Keratinocyte (primary cell): ENCODE results near the gene AGPAT3. TPM values are rescaled to one million over a fixed set of nuclear protein-coding genes. Genes with fewer than 3 reads are reported as not detected.

Experiments
- DNase-seq: peaks from one replicate; pipeline ENCODE4 v3.0.0-alpha.2; 2011; ENCODE audit warnings: low read depth, missing footprints, low spot score
- FAIRE-seq: peaks from 2 replicates; lab custom pipeline; 2011; peaks lifted over from hg19 to GRCh38; lab: Jason Lieb, UNC
- H2AFZ ChIP-seq: 2 replicates; pipeline ENCODE4 v1.6.0; 2012; ENCODE audit warnings: low read length, control low read depth, inconsistent platforms; ENCODE audit not compliant: control insufficient read depth
- H3K27ac ChIP-seq: 2 replicates; pipeline ENCODE4 v1.5.1; 2011; ENCODE audit warnings: low read length; ENCODE audit not compliant: control insufficient read depth, insufficient read depth
- H3K27me3 ChIP-seq: 3 replicates; pipeline ENCODE4 v1.6.0; 2011; ENCODE audit warnings: low read length; ENCODE audit not compliant: control insufficient read depth, insufficient read depth; ENCODE audit errors: extremely low read depth
- H3K36me3 ChIP-seq, 2 experiments: 2 replicates in 1 of 2; 3 replicates in 1 of 2; pipeline ENCODE4 v1.5.1; 2011; ENCODE audit warnings: low read length in 2 of 2, mild to moderate bottlenecking in 1 of 2; ENCODE audit not compliant: control insufficient read depth in 2 of 2, insufficient read depth in 2 of 2; ENCODE audit errors: extremely low read depth in 1 of 2
- H3K4me1 ChIP-seq: 3 replicates; pipeline ENCODE4 v1.5.1; 2011; ENCODE audit warnings: low read length; ENCODE audit not compliant: control insufficient read depth, insufficient read depth; ENCODE audit errors: extremely low read depth
- H3K4me2 ChIP-seq: 3 replicates; pipeline ENCODE4 v1.6.0; 2011; ENCODE audit warnings: low read depth, low read length; ENCODE audit not compliant: control insufficient read depth, insufficient read depth; ENCODE audit errors: extremely low read depth
- H3K4me3 ChIP-seq, 3 experiments: fragments of 200-600 bp in 1 of 3; sonication (generic) in 1 of 3; 2 replicates in 2 of 3; 3 replicates in 1 of 3; pipeline ENCODE4 v1.5.1; 2011 to 2016; ENCODE audit warnings: low read length in 3 of 3, mild to moderate bottlenecking in 3 of 3, control low read depth in 2 of 3, inconsistent platforms in 1 of 3, low read depth in 1 of 3, mixed read lengths in 1 of 3, mixed run types in 1 of 3, moderate library complexity in 1 of 3; ENCODE audit not compliant: control insufficient read depth in 2 of 3, insufficient read depth in 2 of 3; ENCODE audit errors: extremely low read depth in 1 of 3
- H3K79me2 ChIP-seq: 2 replicates; pipeline ENCODE4 v1.6.0; 2012; ENCODE audit warnings: low read length; ENCODE audit not compliant: control insufficient read depth, insufficient read depth
- H3K9ac ChIP-seq: 3 replicates; pipeline ENCODE4 v1.6.0; 2011; ENCODE audit warnings: low read length; ENCODE audit not compliant: control insufficient read depth, insufficient read depth; ENCODE audit errors: extremely low read depth
- H3K9me1 ChIP-seq: 3 replicates; pipeline ENCODE4 v1.6.0; 2011; ENCODE audit warnings: low read length; ENCODE audit not compliant: control insufficient read depth, insufficient read depth; ENCODE audit errors: extremely low read depth
- H3K9me3 ChIP-seq: 2 replicates; pipeline ENCODE4 v1.5.1; 2012; ENCODE audit warnings: low read depth, low read length; ENCODE audit not compliant: control insufficient read depth
- H4K20me1 ChIP-seq: 3 replicates; pipeline ENCODE4 v1.6.0; 2011; ENCODE audit warnings: low read length; ENCODE audit not compliant: control insufficient read depth, insufficient read depth; ENCODE audit errors: extremely low read depth
- EZH2 ChIP-seq: IDR thresholded peaks from one replicate; pipeline ENCODE4 v1.6.1; 2012; ENCODE audit warnings: inconsistent platforms, mild to moderate bottlenecking, low read length, moderate library complexity
- dilution Hi-C: fragments of 300-500 bp; cut with MboI; formaldehyde crosslinking; loops from one replicate; pipeline ENCODE4 v1.7.0; 2020; ENCODE audit warnings: low sequenced_read_pairs; ENCODE audit not compliant: extremely low pct_ligation_motif_present
- polyA plus RNA-seq, 5 experiments: library from polyadenylated mRNA; depleted of rRNA in 3 of 5; stranded (reverse) in 3 of 5; stranded (forward) in 1 of 5; unstranded in 1 of 5; fragments of >200 nt; gene quantifications; 1 replicate in 1 of 5; 2 replicates in 3 of 5; 3 replicates in 1 of 5; pipeline versions ENCODE4 v1.2.1 to v1.2.3, GENCODE V29; 2011 to 2012; ENCODE audit warnings: missing spikeins in 2 of 5, low read depth in 1 of 5, low replicate concordance in 1 of 5
- TF ChIP-seq, protein P1 (sequence below), 3 experiments: IDR thresholded peaks in 1 of 3; conservative IDR thresholded peaks in 1 of 3; optimal IDR thresholded peaks in 1 of 3; 2 replicates in 2 of 3; 3 replicates in 1 of 3; pipeline versions ENCODE3 to v1.5.1; 2011; ENCODE audit warnings: low read length in 3 of 3, mild to moderate bottlenecking in 3 of 3, moderate library complexity in 2 of 3, control low read depth in 1 of 3, inconsistent platforms in 1 of 3; ENCODE audit not compliant: insufficient read depth in 2 of 3; ENCODE audit errors: extremely low read depth in 1 of 3

The AGPAT3 gene
- polyA plus RNA-seq, 1 donor (not counting 4 experiments of a cell fraction or from before 2014, with no cell fraction given): 21.7 TPM

GRCh38 chr21:43993420-43993934, 128.5 kb downstream of the AGPAT3 start:
- no peak overlapping the region for H2AFZ ChIP-seq
- no peaks in the 10 kb centered on the region for H3K9me1 ChIP-seq
- no peak for TF ChIP-seq EZH2
- TF ChIP-seq, protein P1, sequence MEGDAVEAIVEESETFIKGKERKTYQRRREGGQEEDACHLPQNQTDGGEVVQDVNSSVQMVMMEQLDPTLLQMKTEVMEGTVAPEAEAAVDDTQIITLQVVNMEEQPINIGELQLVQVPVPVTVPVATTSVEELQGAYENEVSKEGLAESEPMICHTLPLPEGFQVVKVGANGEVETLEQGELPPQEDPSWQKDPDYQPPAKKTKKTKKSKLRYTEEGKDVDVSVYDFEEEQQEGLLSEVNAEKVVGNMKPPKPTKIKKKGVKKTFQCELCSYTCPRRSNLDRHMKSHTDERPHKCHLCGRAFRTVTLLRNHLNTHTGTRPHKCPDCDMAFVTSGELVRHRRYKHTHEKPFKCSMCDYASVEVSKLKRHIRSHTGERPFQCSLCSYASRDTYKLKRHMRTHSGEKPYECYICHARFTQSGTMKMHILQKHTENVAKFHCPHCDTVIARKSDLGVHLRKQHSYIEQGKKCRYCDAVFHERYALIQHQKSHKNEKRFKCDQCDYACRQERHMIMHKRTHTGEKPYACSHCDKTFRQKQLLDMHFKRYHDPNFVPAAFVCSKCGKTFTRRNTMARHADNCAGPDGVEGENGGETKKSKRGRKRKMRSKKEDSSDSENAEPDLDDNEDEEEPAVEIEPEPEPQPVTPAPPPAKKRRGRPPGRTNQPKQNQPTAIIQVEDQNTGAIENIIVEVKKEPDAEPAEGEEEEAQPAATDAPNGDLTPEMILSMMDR (optimal IDR thresholded peaks at IDR 0.05 in 1 of 3, IDR thresholded peaks at IDR 0.05 in 1 of 3, conservative IDR thresholded peaks at IDR 0.05 in 1 of 3; ENCODE audit: extremely low read depth in 1 of 3, insufficient read depth in 2 of 3, low read length in 3 of 3): no peak
- H3K27me3 ChIP-seq: peaks cover 14% of the 10 kb centered on the region
- no peaks in the 10 kb centered on the region for H3K9me3 ChIP-seq
- DNase-seq (no peak), FAIRE-seq (no peak)
- H3K79me2 ChIP-seq: no peaks in the 10 kb centered on the region
- H3K4me2 ChIP-seq: no peak overlapping the region
- H4K20me1 ChIP-seq: no peaks in the 10 kb centered on the region
- no peaks in the 10 kb centered on the region for H3K4me1 ChIP-seq
- no peak overlapping the region for H3K27ac ChIP-seq
- no peaks in the 10 kb centered on the region for H3K36me3 ChIP-seq
- no peak overlapping the region for H3K4me3 ChIP-seq
- dilution Hi-C loops: no loop called here
- no peak overlapping the region for H3K9ac ChIP-seq

DNA sequence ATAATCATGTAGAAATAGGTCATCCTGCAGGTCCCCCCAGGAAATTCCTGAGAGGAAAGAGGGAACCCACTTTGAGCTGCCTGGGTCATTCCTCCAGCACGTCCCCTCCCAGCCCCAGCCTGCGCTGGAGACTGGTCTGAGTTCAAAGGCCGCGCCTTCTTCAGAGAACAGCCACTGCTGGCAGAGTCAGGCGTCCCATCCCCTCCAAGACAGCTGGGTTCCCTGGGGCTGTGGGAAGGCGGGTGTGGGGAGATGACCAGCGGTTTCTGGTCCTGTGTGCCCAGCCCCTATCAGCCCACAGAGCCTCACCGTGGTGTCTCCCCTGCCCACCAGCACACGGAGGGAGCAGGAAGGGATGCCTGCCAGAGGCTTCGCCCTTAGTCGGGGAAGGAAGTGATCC, 129.1 kb downstream of the AGPAT3 start:
- DNase-seq: no peak
- no peak for FAIRE-seq
- H3K36me3 ChIP-seq: no peaks in the 10 kb centered on the region
- H3K9me3 ChIP-seq: no peaks in the 10 kb centered on the region
- H4K20me1 ChIP-seq: no peaks in the 10 kb centered on the region
- TF ChIP-seq, protein P1 (optimal IDR thresholded peaks at IDR 0.05 in 1 of 3, IDR thresholded peaks at IDR 0.05 in 1 of 3, conservative IDR thresholded peaks at IDR 0.05 in 1 of 3; ENCODE audit: extremely low read depth in 1 of 3, insufficient read depth in 2 of 3, low read length in 3 of 3): no peak
- no peak for TF ChIP-seq EZH2
- no peak overlapping the region for H3K4me3 ChIP-seq
- no peak overlapping the region for H2AFZ ChIP-seq
- no peak overlapping the region for H3K4me2 ChIP-seq
- no peak overlapping the region for H3K27ac ChIP-seq
- H3K79me2 ChIP-seq: no peaks in the 10 kb centered on the region
- H3K27me3 ChIP-seq: peaks cover 14% of the 10 kb centered on the region
- H3K9me1 ChIP-seq: no peaks in the 10 kb centered on the region
- no peak overlapping the region for H3K9ac ChIP-seq
- dilution Hi-C loops: no loop called here
- no peaks in the 10 kb centered on the region for H3K4me1 ChIP-seq
